Measurements from ENCODE around the gene SH3RF2.

Gene SH3RF2

GRCh38 chr5:145951071-145951470 lies 14.7 kb downstream of the SH3RF2 start:
- no peak for TF ChIP-seq GATA3 (IDR thresholded peaks at IDR 0.05; ENCODE audit: low read depth, low read length)
- TF ChIP-seq GATA2 (IDR thresholded peaks at IDR 0.05; ENCODE audit: low read depth, low read length), result no peak

GRCh38 chr5:145953202-145953601 lies 16.8 kb downstream of the SH3RF2 start:
- TF ChIP-seq GATA3 (IDR thresholded peaks at IDR 0.05; ENCODE audit: low read depth, low read length) (no peak), GATA2 (IDR thresholded peaks at IDR 0.05; ENCODE audit: low read depth, low read length) (no peak)

- TF ChIP-seq GATA3 (IDR thresholded peaks at IDR 0.05; ENCODE audit: low read depth, low read length) (no peak), GATA2 (IDR thresholded peaks at IDR 0.05; ENCODE audit: low read depth, low read length) (no peak)
Measured at GRCh38 chr5:145957388-145957787, 21.0 kb downstream of the SH3RF2 start.

- TF ChIP-seq GATA2 (IDR thresholded peaks at IDR 0.05; ENCODE audit: low read depth, low read length), result no peak
- no peak for TF ChIP-seq GATA3 (IDR thresholded peaks at IDR 0.05; ENCODE audit: low read depth, low read length)
Measured at GRCh38 chr5:145958436-145958835, 22.1 kb downstream of the SH3RF2 start.

- no peak for TF ChIP-seq GATA3 (IDR thresholded peaks at IDR 0.05; ENCODE audit: low read depth, low read length)
- no peak for TF ChIP-seq GATA2 (IDR thresholded peaks at IDR 0.05; ENCODE audit: low read depth, low read length)
Measured at GRCh38 chr5:145960166-145960565, 23.8 kb downstream of the SH3RF2 start.

- TF ChIP-seq GATA3 (IDR thresholded peaks at IDR 0.05; ENCODE audit: low read depth, low read length) (no peak), GATA2 (IDR thresholded peaks at IDR 0.05; ENCODE audit: low read depth, low read length) (no peak)
Measured at GRCh38 chr5:145960848-145961600, 24.6 kb downstream of the SH3RF2 start.

- TF ChIP-seq GATA3 (IDR thresholded peaks at IDR 0.05; ENCODE audit: low read depth, low read length), result no peak
- TF ChIP-seq GATA2 (IDR thresholded peaks at IDR 0.05; ENCODE audit: low read depth, low read length), result no peak
Measured at GRCh38 chr5:145962001-145962400, 25.6 kb downstream of the SH3RF2 start.

- TF ChIP-seq GATA2 (IDR thresholded peaks at IDR 0.05; ENCODE audit: low read depth, low read length), result no peak
- no peak for TF ChIP-seq GATA3 (IDR thresholded peaks at IDR 0.05; ENCODE audit: low read depth, low read length)
Measured at GRCh38 chr5:145965804-145966203, 29.4 kb downstream of the SH3RF2 start.

- TF ChIP-seq GATA2 (IDR thresholded peaks at IDR 0.05; ENCODE audit: low read depth, low read length), result no peak
- TF ChIP-seq GATA3 (IDR thresholded peaks at IDR 0.05; ENCODE audit: low read depth, low read length), result no peak
Measured at GRCh38 chr5:145967296-145967695, 30.9 kb downstream of the SH3RF2 start.

GRCh38 chr5:145968970-145969713 lies 32.8 kb downstream of the SH3RF2 start:
- no peak for TF ChIP-seq GATA2 (IDR thresholded peaks at IDR 0.05; ENCODE audit: low read depth, low read length)
- no peak for TF ChIP-seq GATA3 (IDR thresholded peaks at IDR 0.05; ENCODE audit: low read depth, low read length)

GRCh38 chr5:145969714-145970092 lies 33.3 kb downstream of the SH3RF2 start:
- TF ChIP-seq GATA2 (IDR thresholded peaks at IDR 0.05; ENCODE audit: low read depth, low read length) (no peak), GATA3 (IDR thresholded peaks at IDR 0.05; ENCODE audit: low read depth, low read length) (no peak)

GRCh38 chr5:145971108-145971507 lies 34.7 kb downstream of the SH3RF2 start:
- TF ChIP-seq GATA3 (IDR thresholded peaks at IDR 0.05; ENCODE audit: low read depth, low read length) (no peak), GATA2 (IDR thresholded peaks at IDR 0.05; ENCODE audit: low read depth, low read length) (no peak)

GRCh38 chr5:145971701-145972100 lies 35.3 kb downstream of the SH3RF2 start:
- TF ChIP-seq GATA3 (IDR thresholded peaks at IDR 0.05; ENCODE audit: low read depth, low read length), result no peak
- TF ChIP-seq GATA2 (IDR thresholded peaks at IDR 0.05; ENCODE audit: low read depth, low read length), result no peak

- TF ChIP-seq GATA2 (IDR thresholded peaks at IDR 0.05; ENCODE audit: low read depth, low read length) (no peak), GATA3 (IDR thresholded peaks at IDR 0.05; ENCODE audit: low read depth, low read length) (no peak)
Measured at GRCh38 chr5:145975001-145975360, 38.6 kb downstream of the SH3RF2 start.
